Stimulated activated CD8-positive, alpha-beta memory T cell treated with anti-CD3 and anti-CD28 coated beads, Interleukin-15, amount 100 ng/mL, for 24 hours (primary cell): ENCODE results near the gene GABRB2.
"Not testable (repeated sequence)": the region's sequence is repeated elsewhere in the genome, so short reads cannot be mapped to it uniquely, and the experiment has no call there.

ENCODE experiments used
- DNase-seq: peaks from one replicate; pipeline ENCODE4 v3.0.0-alpha.2; 2020; ENCODE audit warnings: low read depth

Gene GABRB2

GRCh38 chr5:161297388-161297787 is 249.1 kb downstream of the GABRB2 start:
- not testable (repeated sequence) for DNase-seq

GRCh38 chr5:161295721-161296250 is 250.7 kb downstream of the GABRB2 start:
- no peak for DNase-seq

- DNase-seq = no peak
Measured at GRCh38 chr5:161288071-161288470, 258.5 kb downstream of the GABRB2 start.

- DNase-seq = no peak
Measured at GRCh38 chr5:161287436-161287835, 259.1 kb downstream of the GABRB2 start.

GRCh38 chr5:161286066-161286655 is 260.4 kb downstream of the GABRB2 start:
- DNase-seq = no peak

- DNase-seq = no peak
Measured at GRCh38 chr5:161284445-161284844, 262.1 kb downstream of the GABRB2 start.

GRCh38 chr5:161283296-161283695 is 263.2 kb downstream of the GABRB2 start:
- DNase-seq = no peak

GRCh38 chr5:161278739-161279660 is 267.5 kb downstream of the GABRB2 start:
- no peak for DNase-seq

- DNase-seq = no peak
Measured at GRCh38 chr5:161277011-161277410, 269.5 kb downstream of the GABRB2 start.

- DNase-seq = no peak
Measured at GRCh38 chr5:161274951-161275350, 271.6 kb downstream of the GABRB2 start.

- DNase-seq = no peak
Measured at GRCh38 chr5:161273410-161273809, 273.1 kb downstream of the GABRB2 start.

GRCh38 chr5:161271816-161272215 is 274.7 kb downstream of the GABRB2 start:
- no peak for DNase-seq

- DNase-seq = no peak
Measured at GRCh38 chr5:161269125-161269524, 277.4 kb downstream of the GABRB2 start.

GRCh38 chr5:161266954-161267353 is 279.6 kb downstream of the GABRB2 start:
- DNase-seq = no peak

- DNase-seq = no peak
Measured at GRCh38 chr5:161265006-161265405, 281.5 kb downstream of the GABRB2 start.

GRCh38 chr5:161263191-161263590 is 283.3 kb downstream of the GABRB2 start:
- no peak for DNase-seq

- DNase-seq = no peak
Measured at GRCh38 chr5:161261668-161262323, 284.7 kb downstream of the GABRB2 start.

GRCh38 chr5:161258438-161258837 is 288.1 kb downstream of the GABRB2 start:
- DNase-seq = no peak

- DNase-seq = no peak
Measured at GRCh38 chr5:161256957-161257356, 289.6 kb downstream of the GABRB2 start.

- not testable (repeated sequence) for DNase-seq
Measured at GRCh38 chr5:161252955-161253354, 293.6 kb downstream of the GABRB2 start.

- DNase-seq = no peak
Measured at GRCh38 chr5:161246749-161247148, 299.8 kb downstream of the GABRB2 start.

- not testable (repeated sequence) for DNase-seq
Measured at GRCh38 chr5:161245846-161246245, 300.7 kb downstream of the GABRB2 start.
